Measurements from ENCODE around the gene CCDC81.

DNA sequence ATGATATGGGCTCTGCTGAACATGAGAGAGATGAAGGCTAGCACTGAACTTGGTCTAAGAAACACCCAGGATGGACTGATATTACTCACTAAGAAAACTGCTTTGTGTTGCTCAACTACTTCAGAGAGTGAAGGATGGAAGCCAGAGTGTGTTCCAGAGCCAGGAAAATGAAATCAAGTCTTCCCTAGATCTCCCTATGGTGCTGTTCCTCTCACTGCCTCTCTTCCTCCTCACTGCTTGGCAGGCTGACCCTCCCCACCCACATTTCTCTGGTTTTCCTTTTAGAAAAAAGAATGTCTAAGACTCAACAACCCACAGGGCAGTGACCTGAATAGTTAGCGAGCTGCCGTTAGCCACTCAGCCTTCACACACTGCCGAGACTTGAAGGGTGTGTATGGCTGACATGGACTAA lies 65.6 kb downstream of the CCDC81 start:
- TF ChIP-seq EZH2 (IDR thresholded peaks at IDR 0.05; ENCODE audit: borderline replicate concordance, low read depth, low read length, poor library complexity, severe bottlenecking) = no peak
- TF ChIP-seq, protein P1, sequence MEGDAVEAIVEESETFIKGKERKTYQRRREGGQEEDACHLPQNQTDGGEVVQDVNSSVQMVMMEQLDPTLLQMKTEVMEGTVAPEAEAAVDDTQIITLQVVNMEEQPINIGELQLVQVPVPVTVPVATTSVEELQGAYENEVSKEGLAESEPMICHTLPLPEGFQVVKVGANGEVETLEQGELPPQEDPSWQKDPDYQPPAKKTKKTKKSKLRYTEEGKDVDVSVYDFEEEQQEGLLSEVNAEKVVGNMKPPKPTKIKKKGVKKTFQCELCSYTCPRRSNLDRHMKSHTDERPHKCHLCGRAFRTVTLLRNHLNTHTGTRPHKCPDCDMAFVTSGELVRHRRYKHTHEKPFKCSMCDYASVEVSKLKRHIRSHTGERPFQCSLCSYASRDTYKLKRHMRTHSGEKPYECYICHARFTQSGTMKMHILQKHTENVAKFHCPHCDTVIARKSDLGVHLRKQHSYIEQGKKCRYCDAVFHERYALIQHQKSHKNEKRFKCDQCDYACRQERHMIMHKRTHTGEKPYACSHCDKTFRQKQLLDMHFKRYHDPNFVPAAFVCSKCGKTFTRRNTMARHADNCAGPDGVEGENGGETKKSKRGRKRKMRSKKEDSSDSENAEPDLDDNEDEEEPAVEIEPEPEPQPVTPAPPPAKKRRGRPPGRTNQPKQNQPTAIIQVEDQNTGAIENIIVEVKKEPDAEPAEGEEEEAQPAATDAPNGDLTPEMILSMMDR (conservative IDR thresholded peaks at IDR 0.05; ENCODE audit: low read depth, low read length) = no peak
